OCI-LY7 (cell line): ENCODE measurements around the gene RCL1. TPM values are rescaled to one million over a fixed set of nuclear protein-coding genes. Genes with fewer than 3 reads are reported as not detected.

Experiments used
- BruUV-seq: library from RNA; stranded (reverse); fragments of 400-500 nt; replicated peaks from 2 replicates; lab custom pipeline; 2021; lab: Mats Ljungman, UMichigan
- CTCF ChIA-PET: fragments of 300-600 bp; sonication (Branson Sonifier 250); formaldehyde crosslinking; loops from one replicate; lab custom pipeline; 2022; ENCODE audit warnings: antibody characterized with exemption; ENCODE audit not compliant: unreplicated experiment; lab: Charles Lee
- POLR2A ChIA-PET: fragments of 300-600 bp; sonication (Branson Sonifier 250); formaldehyde crosslinking; loops from one replicate; lab custom pipeline; 2022; ENCODE audit warnings: antibody characterized with exemption; lab: Charles Lee
- DNase-seq: peaks from one replicate; pipeline ENCODE4 v3.0.0-alpha.2; 2015; ENCODE audit warnings: low spot score
- H2AFZ ChIP-seq: fragments of 200-600 bp; sonication (generic), shearing (Covaris generic); 2 replicates; pipeline ENCODE4 v1.6.1; 2014; ENCODE audit warnings: mild to moderate bottlenecking, antibody characterized with exemption, low read length, moderate library complexity
- H3K27ac ChIP-seq: fragments of 200-600 bp; sonication (generic); 2 replicates; pipeline ENCODE4 v1.5.1; 2014; ENCODE audit warnings: mixed run types, low read depth, mild to moderate bottlenecking, moderate library complexity, low read length, inconsistent platforms; ENCODE audit not compliant: poor library complexity, severe bottlenecking
- H3K36me3 ChIP-seq: fragments of 200-600 bp; sonication (generic); 2 replicates; pipeline ENCODE4 v1.6.1; 2014; ENCODE audit warnings: mild to moderate bottlenecking, antibody characterized with exemption, low read length, moderate library complexity, mixed read lengths; ENCODE audit not compliant: insufficient read depth
- H3K4me1 ChIP-seq: fragments of 200-600 bp; sonication (generic); 2 replicates; pipeline ENCODE4 v1.5.1; 2014; ENCODE audit warnings: mild to moderate bottlenecking, low read length; ENCODE audit not compliant: insufficient read depth, poor library complexity, severe bottlenecking
- H3K4me2 ChIP-seq: fragments of 200-600 bp; sonication (generic); 2 replicates; pipeline ENCODE4 v1.6.1; 2014; ENCODE audit warnings: mild to moderate bottlenecking, low read length
- H3K4me3 ChIP-seq: fragments of 200-600 bp; sonication (generic); 2 replicates; pipeline ENCODE4 v1.5.1; 2014; ENCODE audit warnings: mild to moderate bottlenecking, low read depth, low read length; ENCODE audit not compliant: poor library complexity, severe bottlenecking
- H3K79me2 ChIP-seq: fragments of 200-600 bp; sonication (generic); 2 replicates; pipeline ENCODE4 v1.6.1; 2016; ENCODE audit warnings: low read depth, mild to moderate bottlenecking, low read length, moderate library complexity, mixed read lengths; ENCODE audit not compliant: insufficient read depth
- H3K9me2 ChIP-seq: fragments of 200-600 bp; sonication (generic); 2 replicates; pipeline ENCODE4 v1.6.1; 2016; ENCODE audit warnings: mild to moderate bottlenecking, low read length, mixed read lengths; ENCODE audit not compliant: insufficient read depth
- H3K9me3 ChIP-seq: fragments of 200-600 bp; sonication (generic); 2 replicates; pipeline ENCODE4 v1.6.1; 2014; ENCODE audit warnings: mild to moderate bottlenecking, mixed run types, low read length, mixed read lengths
- H4K20me1 ChIP-seq: fragments of 200-600 bp; sonication (generic); 2 replicates; pipeline ENCODE4 v1.6.1; 2014; ENCODE audit warnings: mild to moderate bottlenecking, antibody characterized with exemption, low read length, moderate library complexity, mixed read lengths; ENCODE audit not compliant: insufficient read depth
- CTCF ChIP-seq: fragments of 200-600 bp; sonication (generic); conservative IDR thresholded peaks from 2 replicates; pipeline ENCODE4 v1.5.1; 2014; ENCODE audit warnings: mild to moderate bottlenecking, antibody characterized with exemption, low read length, moderate library complexity, mixed read lengths
- EZH2phosphoT487 ChIP-seq: fragments of 200-600 bp; sonication (generic); IDR thresholded peaks from 2 replicates; pipeline ENCODE4 v1.6.1; 2018; ENCODE audit warnings: low read depth, borderline replicate concordance, mild to moderate bottlenecking, mixed run types, antibody characterized with exemption, low read length, moderate library complexity, mixed read lengths
- intact Hi-C: fragments of 100-400 bp; cut with micrococcal nuclease; formaldehyde crosslinking; loops from one replicate; pipeline ENCODE4 v1.10.0; 2022; ENCODE audit not compliant: unreplicated experiment
- total RNA-seq, 2 experiments: library from RNA; depleted of rRNA in 1 of 2; stranded (reverse); fragments of >200 nt in 1 of 2; shearing (Covaris generic) in 1 of 2; gene quantifications; 2 replicates each; pipeline ENCODE4 v1.2.3, GENCODE V29; 2014 to 2022

RCL1 gene
- total RNA-seq, 2 experiments from 2014 or later: 27.5 to 31.3 TPM

GRCh38 chr9:4804531-4805016 lies 11.8 kb downstream of the RCL1 start:
- H4K20me1 ChIP-seq: no peaks in the 10 kb centered on the region
- H3K79me2 ChIP-seq: peaks cover 98% of the 10 kb centered on the region
- BruUV-seq: no TSS peak
- CTCF ChIA-PET: no interaction called here
- no peak for TF ChIP-seq CTCF
- no peak for TF ChIP-seq EZH2phosphoT487
- no peak overlapping the region for H3K4me2 ChIP-seq
- H3K27ac ChIP-seq: no peak overlapping the region
- POLR2A ChIA-PET: interaction anchor here (1.2 kb wide), 1 partner anchor 10 kb away, joined by 7 read pairs; no protein-coding TSS in a partner anchor
- H3K4me1 ChIP-seq: peaks cover 3% of the 10 kb centered on the region
- DNase-seq: no peak
- peaks cover 25% of the 10 kb centered on the region for H3K9me3 ChIP-seq
- H3K4me3 ChIP-seq: no peak overlapping the region
- intact Hi-C loops: no loop called here
- no peak overlapping the region for H2AFZ ChIP-seq
- no peaks in the 10 kb centered on the region for H3K9me2 ChIP-seq
- H3K36me3 ChIP-seq: peaks cover 58% of the 10 kb centered on the region

GRCh38 chr9:4805191-4805918 lies 12.6 kb downstream of the RCL1 start:
- intact Hi-C loops: no loop called here
- no peak for TF ChIP-seq CTCF
- no peak for TF ChIP-seq EZH2phosphoT487
- Histone ChIP-seq H3K4me2 (no peak overlapping the region), H3K79me2 (peaks cover 98% of the 10 kb centered on the region), H4K20me1 (no peaks in the 10 kb centered on the region), H2AFZ (no peak overlapping the region), H3K4me3 (no peak overlapping the region), H3K9me3 (peaks cover 30% of the 10 kb centered on the region), H3K36me3 (peaks cover 58% of the 10 kb centered on the region), H3K4me1 (no peaks in the 10 kb centered on the region), H3K27ac (no peak overlapping the region), H3K9me2 (no peaks in the 10 kb centered on the region)
- POLR2A ChIA-PET: interaction anchor here (0.6 to 1.2 kb wide), 5 partner anchors 9 to 181 kb away, joined by 3 to 7 read pairs (median 4); no protein-coding TSS in a partner anchor
- DNase-seq: no peak
- CTCF ChIA-PET: no interaction called here
- no TSS peak for BruUV-seq

- Histone ChIP-seq H3K9me2 (no peaks in the 10 kb centered on the region), H3K4me2 (no peak overlapping the region), H4K20me1 (no peaks in the 10 kb centered on the region; the same call in 1 of the 2 replicates), H3K36me3 (peaks cover 18% of the 10 kb centered on the region), H3K4me3 (no peak overlapping the region), H3K79me2 (peaks cover 94% of the 10 kb centered on the region), H3K9me3 (peaks cover 30% of the 10 kb centered on the region), H3K4me1 (peaks cover 39% of the 10 kb centered on the region), H3K27ac (no peak overlapping the region), H2AFZ (no peak overlapping the region)
- ChIA-PET CTCF (no interaction called here), POLR2A (interaction anchor here (0.6 to 1.3 kb wide), 4 partner anchors 13 to 1765 kb away, joined by 3 to 5 read pairs (median 3); no protein-coding TSS in a partner anchor)
- BruUV-seq: no TSS peak
- TF ChIP-seq CTCF: no peak
- no peak for TF ChIP-seq EZH2phosphoT487
- intact Hi-C loops: no loop called here
- DNase-seq: no peak
Observed at GRCh38 chr9:4810565-4810964, 17.8 kb downstream of the RCL1 start.
